Gastrocnemius medialis (tissue), 4 donors: ENCODE measurements around the gene ACTN3. TPM values are rescaled to one million over a fixed set of nuclear protein-coding genes. Genes with fewer than 3 reads are reported as not detected.

ENCODE experiments used
- ATAC-seq, 2 donors: fragments of 150-250 bp; one replicate each; pipeline ENCODE4 v1.9.1; 2016
- DNase-seq, 2 donors: peaks; one replicate each; pipeline ENCODE4 v3.0.0-alpha.2; 2019
- H3K27ac ChIP-seq, 4 donors: fragments of 200-600 bp; sonication (generic); 1 replicate in 1 of 4; 2 replicates in 3 of 4; pipeline ENCODE4 v1.5.1; 2016 to 2018; ENCODE audit warnings: mild to moderate bottlenecking in 2 of 4, moderate library complexity in 1 of 4
- H3K27me3 ChIP-seq, 3 donors: fragments of 200-600 bp; sonication (generic) in 2 of 3; 1 replicate in 1 of 3; 2 replicates in 2 of 3; pipeline versions ENCODE4 v1.5.1 to v1.6.0; 2016 to 2019; ENCODE audit warnings: mild to moderate bottlenecking in 1 of 3, moderate library complexity in 1 of 3
- H3K36me3 ChIP-seq, 2 donors: fragments of 200-600 bp; sonication (generic) in 1 of 2; one replicate each; pipeline ENCODE4 v1.5.1; 2017 to 2018
- H3K4me1 ChIP-seq, 2 donors: fragments of 200-600 bp; sonication (generic) in 1 of 2; one replicate each; pipeline ENCODE4 v1.5.1; 2016 to 2017; ENCODE audit warnings: mild to moderate bottlenecking in 2 of 2
- H3K4me3 ChIP-seq, 4 donors: fragments of 200-600 bp; sonication (generic) in 3 of 4; 1 replicate in 1 of 4; 2 replicates in 3 of 4; pipeline ENCODE4 v1.5.1; 2016 to 2019; ENCODE audit warnings: mild to moderate bottlenecking in 2 of 4
- H3K9me3 ChIP-seq, 3 donors: fragments of 200-600 bp; sonication (generic) in 2 of 3; 1 replicate in 1 of 3; 2 replicates in 2 of 3; pipeline ENCODE4 v1.5.1; 2016 to 2019
- POLR2A ChIP-seq, 2 donors: fragments of 450-650 bp; IDR thresholded peaks; one replicate each; pipeline ENCODE4 v1.6.1; 2017; ENCODE audit warnings: antibody characterized with exemption in 2 of 2, mild to moderate bottlenecking in 2 of 2, moderate library complexity in 2 of 2
- in situ Hi-C, 4 donors: fragments of 200-750 bp; cut with MboI; loops; one replicate each; pipeline versions ENCODE4 v1.15.0 to v1.8.0; 2017; ENCODE audit warnings: low sequenced_read_pairs in 4 of 4
- intact Hi-C: fragments of 100-400 bp; cut with DNase I; formaldehyde crosslinking; loops from one replicate; pipeline ENCODE4 v1.15.1; 2023; ENCODE audit warnings: low total_unique reads
- total RNA-seq, 4 donors: library from RNA; depleted of rRNA; stranded (reverse); fragments of >200 nt; gene quantifications; one replicate each; pipeline versions ENCODE4 v1.1.0 to v1.2.3, GENCODE V29; 2016
- TF ChIP-seq, protein P1 (sequence below), 5 experiments: fragments of 450-650 bp in 3 of 5; fragments of 200-600 bp in 2 of 5; sonication (generic) in 2 of 5; IDR thresholded peaks in 4 of 5; conservative IDR thresholded peaks in 1 of 5; 1 replicate in 4 of 5; 2 replicates in 1 of 5; pipeline ENCODE4 v1.5.1; 2016 to 2019; ENCODE audit warnings: antibody characterized with exemption in 5 of 5, mild to moderate bottlenecking in 3 of 5, moderate library complexity in 3 of 5

The ACTN3 gene
- total RNA-seq, 4 donors from 2014 or later, result 0.85 to 2.4 (median 1.2) TPM

DNA sequence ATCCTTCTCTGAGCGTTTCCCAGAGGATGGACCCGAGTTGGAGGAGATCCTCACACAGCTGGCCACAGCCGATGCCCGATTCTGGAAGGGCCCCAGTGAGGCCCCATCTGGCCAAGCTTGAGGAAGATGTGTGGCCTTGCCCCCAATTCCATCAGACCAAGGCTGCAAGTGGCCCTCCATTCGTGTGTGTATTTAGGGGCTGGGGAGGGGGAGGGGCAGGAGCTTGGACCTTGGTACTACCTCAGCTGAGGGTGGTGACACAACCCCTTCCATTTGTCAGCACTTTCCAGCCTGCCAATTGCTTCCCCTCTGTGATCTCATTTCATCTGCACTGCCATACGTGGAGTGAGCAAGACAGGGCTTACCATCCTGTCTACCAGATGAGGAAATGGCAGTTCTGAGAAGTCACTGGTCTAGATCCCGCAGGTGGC, 37.6 kb upstream of the ACTN3 start:
- intact Hi-C loops, result no loop called here

GRCh38 chr11:66510271-66510989, 36.3 kb upstream of the ACTN3 start, which contains the start of gene BBS1:
Gene BBS1, plus strand, starts transcription at chr11:66510635. Its CDS starts 25 bp downstream, at chr11:66510660.
- Histone ChIP-seq H3K9me3 (no peaks in the 10 kb centered on the region), H3K4me1 (peaks cover 11 to 17% of the 10 kb centered on the region in 2 donors), H3K27ac (peak within 1 kb of the TSS; percentile 67 to 79 (median 74)), H3K36me3 (peaks cover 0 to 27% of the 10 kb centered on the region in 2 donors), H3K27me3 (no peaks in the 10 kb centered on the region), H3K4me3 (peak within 1 kb of the TSS; percentile 82 to 95 (median 86))
- intact Hi-C loops (loop anchor here (1.0 to 2.0 kb wide), 2 partner anchors 30 to 44 kb away; partner anchors contain the start of genes DPP3 and PELI3), in situ Hi-C loops (no loop called here)
- ATAC-seq, result peak; percentile 93 to 95
- DNase-seq, result peak; percentile 66 to 80
- TF ChIP-seq POLR2A (IDR thresholded peaks at IDR 0.05), result peak in 1 of 2 donors; percentile 20
- TF ChIP-seq, protein P1, sequence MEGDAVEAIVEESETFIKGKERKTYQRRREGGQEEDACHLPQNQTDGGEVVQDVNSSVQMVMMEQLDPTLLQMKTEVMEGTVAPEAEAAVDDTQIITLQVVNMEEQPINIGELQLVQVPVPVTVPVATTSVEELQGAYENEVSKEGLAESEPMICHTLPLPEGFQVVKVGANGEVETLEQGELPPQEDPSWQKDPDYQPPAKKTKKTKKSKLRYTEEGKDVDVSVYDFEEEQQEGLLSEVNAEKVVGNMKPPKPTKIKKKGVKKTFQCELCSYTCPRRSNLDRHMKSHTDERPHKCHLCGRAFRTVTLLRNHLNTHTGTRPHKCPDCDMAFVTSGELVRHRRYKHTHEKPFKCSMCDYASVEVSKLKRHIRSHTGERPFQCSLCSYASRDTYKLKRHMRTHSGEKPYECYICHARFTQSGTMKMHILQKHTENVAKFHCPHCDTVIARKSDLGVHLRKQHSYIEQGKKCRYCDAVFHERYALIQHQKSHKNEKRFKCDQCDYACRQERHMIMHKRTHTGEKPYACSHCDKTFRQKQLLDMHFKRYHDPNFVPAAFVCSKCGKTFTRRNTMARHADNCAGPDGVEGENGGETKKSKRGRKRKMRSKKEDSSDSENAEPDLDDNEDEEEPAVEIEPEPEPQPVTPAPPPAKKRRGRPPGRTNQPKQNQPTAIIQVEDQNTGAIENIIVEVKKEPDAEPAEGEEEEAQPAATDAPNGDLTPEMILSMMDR (IDR thresholded peaks at IDR 0.05 in 4 of 5, conservative IDR thresholded peaks at IDR 0.05 in 1 of 5), result peak in 1 of 5 experiments; percentile 20

More for the DNA sequence above, 37.6 kb upstream of the ACTN3 start:
- Histone ChIP-seq H3K27ac (no peak overlapping the region), H3K36me3 (peaks cover 0 to 28% of the 10 kb centered on the region in 2 donors), H3K4me3 (no peak overlapping the region), H3K9me3 (no peaks in the 10 kb centered on the region), H3K4me1 (peaks cover 11 to 17% of the 10 kb centered on the region in 2 donors), H3K27me3 (no peaks in the 10 kb centered on the region)
- in situ Hi-C loops, result no loop called here
- TF ChIP-seq POLR2A (IDR thresholded peaks at IDR 0.05), result no peak
- TF ChIP-seq, protein P1 (IDR thresholded peaks at IDR 0.05 in 4 of 5, conservative IDR thresholded peaks at IDR 0.05 in 1 of 5), result no peak
- DNase-seq (no peak), ATAC-seq (peak in 1 of 2 donors; percentile 19)

GRCh38 chr11:66510990-66511339, 35.7 kb upstream of the ACTN3 start:
- ATAC-seq (no peak), DNase-seq (no peak)
- intact Hi-C loops, result loop anchor here (1.0 to 2.0 kb wide), 2 partner anchors 31 to 44 kb away; partner anchors contain the start of genes DPP3 and PELI3
- Histone ChIP-seq H3K9me3 (no peaks in the 10 kb centered on the region), H3K27me3 (no peaks in the 10 kb centered on the region), H3K27ac (peak overlapping the region; percentile 67 to 79 (median 74)), H3K4me1 (peaks cover 11 to 17% of the 10 kb centered on the region in 2 donors), H3K36me3 (peaks cover 0 to 26% of the 10 kb centered on the region in 2 donors), H3K4me3 (peak overlapping the region; percentile 82 to 95 (median 86))
- in situ Hi-C loops, result no loop called here
- no peak for TF ChIP-seq POLR2A (IDR thresholded peaks at IDR 0.05)
- TF ChIP-seq, protein P1 (IDR thresholded peaks at IDR 0.05 in 4 of 5, conservative IDR thresholded peaks at IDR 0.05 in 1 of 5), result no peak

DNA sequence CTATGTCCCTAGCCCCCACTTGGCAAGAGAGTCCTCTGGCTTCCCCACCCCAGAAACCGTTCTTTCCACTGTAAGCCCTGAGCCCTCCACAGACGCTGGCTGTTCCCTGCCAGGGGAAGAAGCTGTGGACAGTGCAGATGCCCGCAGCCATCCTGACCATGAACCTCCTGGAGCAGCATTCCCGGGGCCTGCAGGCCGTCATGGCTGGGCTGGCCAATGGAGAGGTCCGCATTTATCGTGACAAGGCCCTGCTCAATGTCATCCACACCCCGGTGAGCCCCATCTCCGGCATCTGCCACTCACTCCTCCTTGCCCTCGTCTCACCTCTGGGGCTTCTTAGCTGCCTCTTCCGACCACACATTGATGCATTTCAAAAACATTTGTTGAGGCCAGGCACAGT, 23.1 kb upstream of the ACTN3 start:
- intact Hi-C loops (loop anchor here (1.0 kb wide), 1 partner anchor 23 kb away; the partner anchor contains the start of genes ACTN3 and ZDHHC24), in situ Hi-C loops (no loop called here)
- no peak for TF ChIP-seq POLR2A (IDR thresholded peaks at IDR 0.05)
- TF ChIP-seq, protein P1 (IDR thresholded peaks at IDR 0.05 in 4 of 5, conservative IDR thresholded peaks at IDR 0.05 in 1 of 5), result no peak
- Histone ChIP-seq H3K27ac (peak overlapping the region in 3 of 4 donors; percentile 69 to 82 (median 75)), H3K27me3 (no peaks in the 10 kb centered on the region), H3K36me3 (peaks cover 0 to 45% of the 10 kb centered on the region in 2 donors), H3K4me3 (no peak overlapping the region), H3K4me1 (peaks cover 0 to 12% of the 10 kb centered on the region in 2 donors), H3K9me3 (no peaks in the 10 kb centered on the region)
- DNase-seq (no peak), ATAC-seq (no peak)
